ENCODE measurements around the gene KRT3.

The KRT3 gene

DNA sequence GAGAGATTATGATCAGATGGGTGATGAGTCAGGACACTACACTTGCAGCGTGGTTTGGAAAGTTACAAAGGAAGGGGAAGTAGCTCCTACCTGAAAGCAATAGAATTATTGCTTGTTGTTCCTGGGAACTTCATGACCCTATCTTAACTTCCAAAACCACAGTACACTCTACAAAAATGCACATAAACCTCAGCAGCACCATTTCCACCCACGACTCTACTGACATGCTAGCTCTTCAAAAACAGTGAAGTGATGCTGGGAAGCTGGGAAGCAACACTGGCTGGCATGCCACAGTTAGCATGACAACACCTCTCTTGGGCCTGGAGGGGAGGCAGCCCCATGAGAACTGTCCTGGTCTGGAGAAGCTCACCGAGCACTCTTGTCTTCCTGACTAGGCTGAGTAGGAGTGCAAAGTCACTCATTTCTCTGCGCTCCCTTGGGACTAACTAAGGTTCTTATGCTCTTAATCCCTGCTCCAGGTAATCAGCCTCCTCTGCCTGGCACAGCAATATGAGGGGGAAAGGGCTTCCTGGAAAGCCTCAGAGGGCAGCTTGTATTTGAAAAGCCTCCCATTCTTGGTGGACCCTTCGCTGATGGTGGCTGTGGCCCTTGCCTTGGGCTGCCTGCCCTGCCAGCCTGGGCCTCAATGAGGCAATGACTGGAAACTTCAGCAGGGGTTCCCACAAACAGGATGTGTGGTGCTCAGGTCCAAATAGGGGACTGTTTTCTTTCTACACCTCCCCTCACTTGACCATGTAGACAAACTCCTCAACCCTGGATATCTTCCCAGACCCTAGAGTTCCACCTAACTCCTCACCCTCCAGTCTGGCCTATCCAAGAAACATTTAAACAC is 1.2 kb downstream of the KRT3 start:
- Histone ChIP-seq H3K27ac (ENCODE audit: extremely low read depth, low read depth, low read length) (no peak overlapping the region), H3K4me3 (ENCODE audit: low read depth, low read length) (no peak overlapping the region), H3K9me3 (ENCODE audit: control insufficient read depth, insufficient read depth, low read depth, low read length) (no peaks in the 10 kb centered on the region), H3K4me1 (ENCODE audit: control insufficient read depth, insufficient read depth, low read length) (no peaks in the 10 kb centered on the region), H3K36me3 (ENCODE audit: control insufficient read depth in 2 of 2, insufficient read depth in 1 of 2, low read length in 2 of 2) (no peaks in the 10 kb centered on the region)
- ChIA-PET CTCF (interaction anchor here (1.1 kb wide), 1 partner anchor 25 kb away, joined by 4 read pairs; no protein-coding TSS in a partner anchor), POLR2A (no interaction called here)
- TF ChIP-seq ZNF354C (tag by site-specific recombination; IDR thresholded peaks at IDR 0.05; ENCODE audit: borderline replicate concordance, low read depth) (no peak), SCRT2 (tag by site-specific recombination; IDR thresholded peaks at IDR 0.05) (no peak), ZNF654 (tag by site-specific recombination; IDR thresholded peaks at IDR 0.05; ENCODE audit: low read depth) (no peak), ZNF501 (tag by site-specific recombination; IDR thresholded peaks at IDR 0.05) (no peak), ZNF544 (tag by site-specific recombination; IDR thresholded peaks at IDR 0.05) (no peak), SP3 (tag by site-specific recombination; IDR thresholded peaks at IDR 0.05) (no peak), KLF7 (tag by site-specific recombination; IDR thresholded peaks at IDR 0.05; ENCODE audit: borderline replicate concordance) (no peak)
- TF ChIP-seq, protein P1, sequence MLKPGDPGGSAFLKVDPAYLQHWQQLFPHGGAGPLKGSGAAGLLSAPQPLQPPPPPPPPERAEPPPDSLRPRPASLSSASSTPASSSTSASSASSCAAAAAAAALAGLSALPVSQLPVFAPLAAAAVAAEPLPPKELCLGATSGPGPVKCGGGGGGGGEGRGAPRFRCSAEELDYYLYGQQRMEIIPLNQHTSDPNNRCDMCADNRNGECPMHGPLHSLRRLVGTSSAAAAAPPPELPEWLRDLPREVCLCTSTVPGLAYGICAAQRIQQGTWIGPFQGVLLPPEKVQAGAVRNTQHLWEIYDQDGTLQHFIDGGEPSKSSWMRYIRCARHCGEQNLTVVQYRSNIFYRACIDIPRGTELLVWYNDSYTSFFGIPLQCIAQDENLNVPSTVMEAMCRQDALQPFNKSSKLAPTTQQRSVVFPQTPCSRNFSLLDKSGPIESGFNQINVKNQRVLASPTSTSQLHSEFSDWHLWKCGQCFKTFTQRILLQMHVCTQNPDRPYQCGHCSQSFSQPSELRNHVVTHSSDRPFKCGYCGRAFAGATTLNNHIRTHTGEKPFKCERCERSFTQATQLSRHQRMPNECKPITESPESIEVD (tag by site-specific recombination; IDR thresholded peaks at IDR 0.05): no peak
- TF ChIP-seq, protein P2, sequence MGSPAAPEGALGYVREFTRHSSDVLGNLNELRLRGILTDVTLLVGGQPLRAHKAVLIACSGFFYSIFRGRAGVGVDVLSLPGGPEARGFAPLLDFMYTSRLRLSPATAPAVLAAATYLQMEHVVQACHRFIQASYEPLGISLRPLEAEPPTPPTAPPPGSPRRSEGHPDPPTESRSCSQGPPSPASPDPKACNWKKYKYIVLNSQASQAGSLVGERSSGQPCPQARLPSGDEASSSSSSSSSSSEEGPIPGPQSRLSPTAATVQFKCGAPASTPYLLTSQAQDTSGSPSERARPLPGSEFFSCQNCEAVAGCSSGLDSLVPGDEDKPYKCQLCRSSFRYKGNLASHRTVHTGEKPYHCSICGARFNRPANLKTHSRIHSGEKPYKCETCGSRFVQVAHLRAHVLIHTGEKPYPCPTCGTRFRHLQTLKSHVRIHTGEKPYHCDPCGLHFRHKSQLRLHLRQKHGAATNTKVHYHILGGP (tag by site-specific recombination; IDR thresholded peaks at IDR 0.05): no peak

DNA sequence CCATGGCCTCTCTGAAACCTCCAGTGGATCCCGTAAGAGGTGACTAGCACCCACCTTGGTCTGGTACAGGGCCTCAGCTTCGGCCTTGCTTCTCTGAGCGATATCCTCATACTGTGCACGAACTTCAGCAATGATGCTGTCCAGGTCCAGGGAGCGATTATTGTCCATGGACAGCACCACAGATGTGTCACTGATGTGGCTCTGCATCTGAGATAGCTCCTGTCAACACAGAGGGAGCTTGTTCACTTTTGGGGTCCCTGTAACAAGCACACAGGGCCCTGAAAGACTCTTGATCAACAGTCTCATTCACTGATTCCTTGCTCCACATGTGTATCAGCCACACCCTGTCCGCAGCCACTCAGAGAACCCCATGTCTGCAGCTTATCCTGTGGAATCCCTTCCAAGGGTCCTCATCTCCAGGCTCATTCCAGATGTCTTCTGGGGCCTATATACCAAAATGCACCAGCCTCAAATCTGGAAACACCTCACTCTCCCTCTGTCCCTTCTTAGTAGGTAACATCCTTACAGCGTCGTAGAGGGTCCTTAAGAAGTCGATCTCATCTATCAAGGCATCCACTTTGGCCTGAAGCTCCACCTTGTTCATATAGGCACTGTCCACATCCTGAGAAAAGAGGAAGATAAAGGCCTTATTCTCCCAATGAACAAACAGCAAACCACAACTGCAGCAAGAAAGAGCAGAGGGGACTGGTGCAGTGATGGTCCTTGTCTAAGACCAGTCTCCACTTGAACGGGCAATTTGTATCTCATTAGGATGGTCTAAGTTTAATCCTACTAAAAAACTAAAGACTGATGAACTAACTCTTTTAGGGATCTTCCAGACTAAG is 3.5 kb downstream of the KRT3 start:
- POLR2A ChIA-PET: no interaction called here
- CTCF ChIA-PET: interaction anchor here (0.9 kb wide), 1 partner anchor 92 kb away, joined by 4 read pairs; no protein-coding TSS in a partner anchor
- Histone ChIP-seq H3K36me3 (ENCODE audit: control insufficient read depth in 2 of 2, insufficient read depth in 1 of 2, low read length in 2 of 2) (no peaks in the 10 kb centered on the region), H3K27ac (ENCODE audit: extremely low read depth, low read depth, low read length) (no peak overlapping the region), H3K4me3 (ENCODE audit: low read depth, low read length) (no peak overlapping the region), H3K4me1 (ENCODE audit: control insufficient read depth, insufficient read depth, low read length) (no peaks in the 10 kb centered on the region; the same call in 1 of the 2 replicates), H3K9me3 (ENCODE audit: control insufficient read depth, insufficient read depth, low read depth, low read length) (no peaks in the 10 kb centered on the region)
- no peak for TF ChIP-seq ZNF585B (tag by site-specific recombination; IDR thresholded peaks at IDR 0.05)
- no peak for TF ChIP-seq ZNF133 (tag by site-specific recombination; IDR thresholded peaks at IDR 0.05)
- TF ChIP-seq, protein P3, sequence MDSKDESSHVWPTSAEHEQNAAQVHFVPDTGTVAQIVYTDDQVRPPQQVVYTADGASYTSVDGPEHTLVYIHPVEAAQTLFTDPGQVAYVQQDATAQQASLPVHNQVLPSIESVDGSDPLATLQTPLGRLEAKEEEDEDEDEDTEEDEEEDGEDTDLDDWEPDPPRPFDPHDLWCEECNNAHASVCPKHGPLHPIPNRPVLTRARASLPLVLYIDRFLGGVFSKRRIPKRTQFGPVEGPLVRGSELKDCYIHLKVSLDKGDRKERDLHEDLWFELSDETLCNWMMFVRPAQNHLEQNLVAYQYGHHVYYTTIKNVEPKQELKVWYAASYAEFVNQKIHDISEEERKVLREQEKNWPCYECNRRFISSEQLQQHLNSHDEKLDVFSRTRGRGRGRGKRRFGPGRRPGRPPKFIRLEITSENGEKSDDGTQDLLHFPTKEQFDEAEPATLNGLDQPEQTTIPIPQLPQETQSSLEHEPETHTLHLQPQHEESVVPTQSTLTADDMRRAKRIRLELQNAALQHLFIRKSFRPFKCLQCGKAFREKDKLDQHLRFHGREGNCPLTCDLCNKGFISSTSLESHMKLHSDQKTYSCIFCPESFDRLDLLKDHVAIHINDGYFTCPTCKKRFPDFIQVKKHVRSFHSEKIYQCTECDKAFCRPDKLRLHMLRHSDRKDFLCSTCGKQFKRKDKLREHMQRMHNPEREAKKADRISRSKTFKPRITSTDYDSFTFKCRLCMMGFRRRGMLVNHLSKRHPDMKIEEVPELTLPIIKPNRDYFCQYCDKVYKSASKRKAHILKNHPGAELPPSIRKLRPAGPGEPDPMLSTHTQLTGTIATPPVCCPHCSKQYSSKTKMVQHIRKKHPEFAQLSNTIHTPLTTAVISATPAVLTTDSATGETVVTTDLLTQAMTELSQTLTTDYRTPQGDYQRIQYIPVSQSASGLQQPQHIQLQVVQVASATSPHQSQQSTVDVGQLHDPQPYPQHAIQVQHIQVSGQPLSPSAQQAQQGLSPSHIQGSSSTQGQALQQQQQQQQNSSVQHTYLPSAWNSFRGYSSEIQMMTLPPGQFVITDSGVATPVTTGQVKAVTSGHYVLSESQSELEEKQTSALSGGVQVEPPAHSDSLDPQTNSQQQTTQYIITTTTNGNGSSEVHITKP (tag by site-specific recombination; IDR thresholded peaks at IDR 0.05): no peak
- no peak for TF ChIP-seq ZNF521 (tag by site-specific recombination; IDR thresholded peaks at IDR 0.05)
- TF ChIP-seq ZBTB21 (tag by site-specific recombination; IDR thresholded peaks at IDR 0.05): no peak
- no peak for TF ChIP-seq ZNF169 (tag by site-specific recombination; IDR thresholded peaks at IDR 0.05)
- TF ChIP-seq, protein P4, sequence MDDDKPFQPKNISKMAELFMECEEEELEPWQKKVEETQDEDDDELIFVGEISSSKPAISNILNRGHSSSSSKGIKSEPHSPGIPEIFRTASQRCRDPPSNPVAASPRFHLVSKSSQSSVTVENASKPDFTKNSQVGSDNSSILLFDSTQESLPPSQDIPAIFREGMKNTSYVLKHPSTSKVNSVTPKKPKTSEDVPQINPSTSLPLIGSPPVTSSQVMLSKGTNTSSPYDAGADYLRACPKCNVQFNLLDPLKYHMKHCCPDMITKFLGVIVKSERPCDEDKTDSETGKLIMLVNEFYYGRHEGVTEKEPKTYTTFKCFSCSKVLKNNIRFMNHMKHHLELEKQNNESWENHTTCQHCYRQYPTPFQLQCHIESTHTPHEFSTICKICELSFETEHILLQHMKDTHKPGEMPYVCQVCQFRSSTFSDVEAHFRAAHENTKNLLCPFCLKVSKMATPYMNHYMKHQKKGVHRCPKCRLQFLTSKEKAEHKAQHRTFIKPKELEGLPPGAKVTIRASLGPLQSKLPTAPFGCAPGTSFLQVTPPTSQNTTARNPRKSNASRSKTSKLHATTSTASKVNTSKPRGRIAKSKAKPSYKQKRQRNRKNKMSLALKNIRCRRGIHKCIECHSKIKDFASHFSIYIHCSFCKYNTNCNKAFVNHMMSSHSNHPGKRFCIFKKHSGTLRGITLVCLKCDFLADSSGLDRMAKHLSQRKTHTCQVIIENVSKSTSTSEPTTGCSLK (tag by site-specific recombination; IDR thresholded peaks at IDR 0.05): no peak
- TF ChIP-seq ZNF510 (tag by site-specific recombination; IDR thresholded peaks at IDR 0.05; ENCODE audit: insufficient replicate concordance): no peak
- TF ChIP-seq, protein P5, sequence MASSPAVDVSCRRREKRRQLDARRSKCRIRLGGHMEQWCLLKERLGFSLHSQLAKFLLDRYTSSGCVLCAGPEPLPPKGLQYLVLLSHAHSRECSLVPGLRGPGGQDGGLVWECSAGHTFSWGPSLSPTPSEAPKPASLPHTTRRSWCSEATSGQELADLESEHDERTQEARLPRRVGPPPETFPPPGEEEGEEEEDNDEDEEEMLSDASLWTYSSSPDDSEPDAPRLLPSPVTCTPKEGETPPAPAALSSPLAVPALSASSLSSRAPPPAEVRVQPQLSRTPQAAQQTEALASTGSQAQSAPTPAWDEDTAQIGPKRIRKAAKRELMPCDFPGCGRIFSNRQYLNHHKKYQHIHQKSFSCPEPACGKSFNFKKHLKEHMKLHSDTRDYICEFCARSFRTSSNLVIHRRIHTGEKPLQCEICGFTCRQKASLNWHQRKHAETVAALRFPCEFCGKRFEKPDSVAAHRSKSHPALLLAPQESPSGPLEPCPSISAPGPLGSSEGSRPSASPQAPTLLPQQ (tag by site-specific recombination; IDR thresholded peaks at IDR 0.05): no peak
